K562 (cell line): Measurements from ENCODE around the gene GLB1L3. TPM values are rescaled to one million over a fixed set of nuclear protein-coding genes. Genes with fewer than 3 reads are reported as not detected.
A peak's percentile ranks its signal among the peaks of the same experiment; 100 is the strongest.

Experiments used
- ATAC-seq: fragments of 200-7000 bp; cut with Tn5 transposase; 3 replicates; pipeline ENCODE4 v1.9.1; 2020; ENCODE audit warnings: moderate library complexity
- BruUV-seq: library from RNA; stranded (reverse); fragments of 400-500 nt; replicated peaks from 2 replicates; lab custom pipeline; 2021; lab: Mats Ljungman, UMichigan
- CTCF ChIA-PET: fragments of 300-600 bp; formaldehyde crosslinking; extraction: SDS; loops from one replicate; lab custom pipeline; 2021; ENCODE audit warnings: low intra/inter-chr PET ratio; lab: Yijun Ruan, JAX
- POLR2A ChIA-PET: fragments of 300-600, 350-650 bp; sonication (Branson Sonifier 250); formaldehyde crosslinking; extraction: SDS; loops from one replicate; lab custom pipeline; 2021; ENCODE audit warnings: antibody characterized with exemption, inconsistent platforms; lab: Yijun Ruan, JAX
- DNase-seq, 4 experiments: peaks; one replicate each; pipeline versions ENCODE4 v3.0.0 to v3.0.0-alpha.2; 2011 to 2018; ENCODE audit warnings: low spot score in 3 of 4, mixed read lengths in 3 of 4; ENCODE audit errors: extremely low read depth in 1 of 4
- FAIRE-seq: peaks from 2 replicates; lab custom pipeline; 2011; peaks lifted over from hg19 to GRCh38; lab: Jason Lieb, UNC
- H2AFZ ChIP-seq: 2 replicates; pipeline ENCODE4 v1.6.0; 2011; ENCODE audit warnings: low read depth, low read length, control low read depth, inconsistent platforms
- H3K27ac ChIP-seq: fragments of 200-600 bp; 3 replicates; pipeline ENCODE4 v1.8.0; 2011; ENCODE audit warnings: low read depth, mild to moderate bottlenecking, control low read depth, inconsistent platforms, low read length, moderate library complexity, mixed read lengths; ENCODE audit errors: extremely low read depth
- H3K27me3 ChIP-seq, 2 experiments: fragments of 300-600 bp in 1 of 2; 2 replicates in 1 of 2; 3 replicates in 1 of 2; pipeline versions ENCODE4 v1.6.0 to v1.8.0; 2011; ENCODE audit warnings: inconsistent platforms in 2 of 2, low read length in 2 of 2, mild to moderate bottlenecking in 1 of 2, mixed read lengths in 1 of 2, moderate library complexity in 1 of 2; ENCODE audit not compliant: control insufficient read depth in 2 of 2, insufficient read depth in 2 of 2
- H3K36me3 ChIP-seq: fragments of 300-600 bp; 3 replicates; pipeline ENCODE4 v1.8.0; 2011; ENCODE audit warnings: mild to moderate bottlenecking, low read length, inconsistent platforms; ENCODE audit not compliant: control insufficient read depth, insufficient read depth
- H3K4me1 ChIP-seq, 2 experiments: fragments of 200-600 bp in 1 of 2; replicated peaks in 1 of 2; 2 replicates in 1 of 2; 3 replicates in 1 of 2; pipeline versions ENCODE4 v1.5.1 to v1.8.0; 2011; ENCODE audit warnings: inconsistent platforms in 2 of 2, low read length in 2 of 2, mild to moderate bottlenecking in 1 of 2, mixed read lengths in 1 of 2, moderate library complexity in 1 of 2; ENCODE audit not compliant: control insufficient read depth in 2 of 2, insufficient read depth in 2 of 2
- H3K4me2 ChIP-seq: 2 replicates; pipeline ENCODE4 v1.6.1; 2011; ENCODE audit warnings: low read length, control low read depth, inconsistent platforms, mixed read lengths; ENCODE audit not compliant: insufficient read depth
- H3K4me3 ChIP-seq: fragments of 200-600 bp; sonication (generic), shearing (Covaris generic); 2 replicates; pipeline ENCODE4 v1.5.1; 2016; ENCODE audit warnings: control low read depth, inconsistent platforms
- H3K79me2 ChIP-seq: fragments of 200-600 bp; 3 replicates; pipeline ENCODE4 v1.8.0; 2011; ENCODE audit warnings: low read length, inconsistent platforms; ENCODE audit not compliant: control insufficient read depth, insufficient read depth
- H3K9ac ChIP-seq, 2 experiments: 2 replicates each; pipeline versions ENCODE4 v1.6.0 to v1.6.1; 2011; ENCODE audit warnings: low read depth in 2 of 2, low read length in 2 of 2, control low read depth in 1 of 2, inconsistent platforms in 1 of 2, mild to moderate bottlenecking in 1 of 2, mixed read lengths in 1 of 2; ENCODE audit not compliant: insufficient read depth in 1 of 2
- H3K9me1 ChIP-seq: one replicate; pipeline ENCODE4 v1.6.0; 2011; ENCODE audit warnings: inconsistent platforms, mild to moderate bottlenecking, low read length, moderate library complexity; ENCODE audit not compliant: control insufficient read depth, insufficient read depth
- H3K9me3 ChIP-seq: replicated peaks from 2 replicates; pipeline ENCODE4 v1.5.1; 2011; ENCODE audit warnings: low read depth, low read length, inconsistent platforms; ENCODE audit not compliant: control insufficient read depth, insufficient read depth
- H4K20me1 ChIP-seq: replicated peaks from 2 replicates; pipeline ENCODE4 v1.6.1; 2011; ENCODE audit warnings: low read length, inconsistent platforms, mixed read lengths; ENCODE audit not compliant: control insufficient read depth, insufficient read depth
- BRD9 ChIP-seq: fragments of 450-650 bp; IDR thresholded peaks from 2 replicates; pipeline ENCODE4 v1.6.1; 2018; ENCODE audit warnings: low read depth; ENCODE audit not compliant: partially characterized antibody
- CBFA2T2 ChIP-seq: fragments of 450-650 bp; conservative IDR thresholded peaks from 2 replicates; pipeline ENCODE4 v1.6.1; 2017; ENCODE audit warnings: mild to moderate bottlenecking
- CBFA2T3 ChIP-seq: fragments of 450-650 bp; IDR thresholded peaks from 2 replicates; pipeline ENCODE4 v1.6.1; 2017
- CC2D1A ChIP-seq: fragments of 450-650 bp; IDR thresholded peaks from 2 replicates; pipeline ENCODE4 v1.6.1; 2017; ENCODE audit warnings: mild to moderate bottlenecking
- HMG20A ChIP-seq: fragments of 450-650 bp; formaldehyde crosslinking; conservative IDR thresholded peaks from 2 replicates; pipeline ENCODE4 v1.4.0; 2020; ENCODE audit warnings: mild to moderate bottlenecking, mixed read lengths
- JUN ChIP-seq, 2 experiments: sonication (generic) in 1 of 2; formaldehyde crosslinking in 1 of 2; IDR thresholded peaks; 2 replicates each; pipeline versions ENCODE4 v1.6.1 to v1.8.0; 2012 to 2022; ENCODE audit warnings: borderline replicate concordance in 2 of 2, mild to moderate bottlenecking in 2 of 2, improper control_type of control experiment in 1 of 2, low read depth in 1 of 2, low read length in 1 of 2, missing genetic modification reagents in 1 of 2
- RAD21 ChIP-seq, 2 experiments: fragments of 250-450 bp in 1 of 2; fragments of 450-650 bp in 1 of 2; sonication (Bioruptor Pico) in 1 of 2; formaldehyde crosslinking in 1 of 2; IDR thresholded peaks in 1 of 2; conservative IDR thresholded peaks in 1 of 2; 2 replicates each; pipeline versions ENCODE4 v1.4.0 to v1.8.0; 2020 to 2022; ENCODE audit warnings: mild to moderate bottlenecking in 2 of 2, moderate library complexity in 1 of 2
- WGBS: fragments of 100-300 bp; shearing (Covaris generic); methylation state at CpG from one replicate; pipeline ENCODE4 v1.1.6; 2016; ENCODE audit warnings: low coverage, mixed read lengths; ENCODE audit not compliant: insufficient coverage; ENCODE audit errors: missing lambda C conversion rate; 5-methylcytosine and 5-hydroxymethylcytosine counted together
- in situ Hi-C: fragments of 300-500 bp; cut with MboI; formaldehyde crosslinking; loops from 4 replicates; pipeline ENCODE4 v1.15.0; 2018; ENCODE audit warnings: inconsistent platforms, mixed read lengths
- intact Hi-C: fragments of 100-400 bp; cut with micrococcal nuclease; formaldehyde crosslinking; loops from 2 replicates; pipeline ENCODE4 v1.14.2; 2022
- polyA plus RNA-seq, 8 experiments: library from polyadenylated mRNA; depleted of rRNA in 4 of 8; stranded (reverse) in 5 of 8; unstranded in 3 of 8; fragments of >200 nt; fragmentation: Nextera tagmentation in 2 of 8; fragmentation: Illumina TruSeq in 1 of 8; extraction: Ambion mirVana in 2 of 8; extraction: Trizol in 1 of 8; gene quantifications; 2 replicates each; pipeline versions ENCODE4 v1.2.1 to v1.2.3, GENCODE V29; 2011 to 2014; ENCODE audit warnings: inconsistent platforms in 1 of 8, missing spikeins in 1 of 8
- total RNA-seq, 7 experiments: library from RNA; depleted of rRNA in 6 of 7; stranded (reverse); fragments of >200 nt in 6 of 7; fragmentation: Illumina TruSeq in 2 of 7; extraction: Trizol in 2 of 7; gene quantifications; 2 replicates each; pipeline versions ENCODE4 v1.2.1 to v1.2.3, GENCODE V29; 2011 to 2021; ENCODE audit warnings: low replicate concordance in 1 of 7
- TF ChIP-seq, protein P1 (sequence below): fragments of 250-450 bp; sonication (Bioruptor Pico); IDR thresholded peaks from 2 replicates; pipeline ENCODE4 v1.8.0; 2021; ENCODE audit warnings: moderate library complexity, mild to moderate bottlenecking, inconsistent platforms
- TF ChIP-seq, protein P2 (sequence below): fragments of 450-650 bp; IDR thresholded peaks from 2 replicates; pipeline ENCODE4 v1.6.1; 2018; ENCODE audit not compliant: partially characterized antibody

GLB1L3 gene
- total and polyA plus RNA-seq, 9 of the 15 experiments (the other 6 are each of a cell fraction or from before 2014, with no cell fraction given): 0.18 to 3.3 (median 0.49) TPM

DNA sequence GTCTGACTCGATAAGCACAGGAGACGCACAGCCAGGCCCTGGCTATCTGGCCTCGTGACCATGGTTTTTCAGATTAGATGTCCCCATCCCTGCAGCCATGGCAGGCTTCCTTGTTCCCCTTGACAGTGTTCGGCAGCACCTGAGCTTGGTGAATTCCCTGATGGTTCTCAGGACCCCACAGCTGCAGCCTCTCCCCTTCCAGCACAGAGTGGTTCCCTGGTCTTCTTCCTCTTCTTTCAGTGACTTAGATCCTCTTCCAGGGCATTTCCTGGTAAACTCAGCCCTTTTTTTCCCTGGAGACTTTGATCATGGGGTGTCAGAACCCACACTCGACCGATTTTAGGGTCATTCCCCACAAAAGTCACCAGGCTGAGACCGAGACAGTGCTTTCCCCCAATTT is 14.5 kb downstream of the GLB1L3 start:
- Histone ChIP-seq H3K9ac (no peak overlapping the region), H2AFZ (no peak overlapping the region), H3K4me2 (no peak overlapping the region), H4K20me1 (no peaks in the 10 kb centered on the region; the same call in 1 of the 2 replicates), H3K4me3 (no peak overlapping the region), H3K79me2 (no peaks in the 10 kb centered on the region), H3K9me3 (no peaks in the 10 kb centered on the region), H3K27me3 (peaks cover 18 to 36% of the 10 kb centered on the region in 2 experiments), H3K9me1 (no peaks in the 10 kb centered on the region)
- DNase-seq (peak in 1 of 4 experiments; percentile 27), ATAC-seq (no peak; the same call in 2 of the 3 replicates), FAIRE-seq (no peak)
- in situ Hi-C loops: no loop called here
- no peak for TF ChIP-seq JUN (IDR thresholded peaks at IDR 0.05; ENCODE audit: borderline replicate concordance, low read depth, low read length)
- no peak for TF ChIP-seq JUN (CRISPR knock-in tag; IDR thresholded peaks at IDR 0.05; ENCODE audit: borderline replicate concordance)
- no peak for TF ChIP-seq CC2D1A
- peak; percentile 38 for TF ChIP-seq CBFA2T3
- TF ChIP-seq, protein P1, sequence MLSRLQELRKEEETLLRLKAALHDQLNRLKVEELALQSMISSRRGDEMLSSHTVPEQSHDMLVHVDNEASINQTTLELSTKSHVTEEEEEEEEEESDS (CRISPR knock-in tag): no peak
- TF ChIP-seq BRD9: peak; percentile 29
- no peak for TF ChIP-seq RAD21 (CRISPR knock-in tag; conservative IDR thresholded peaks at IDR 0.05 in 1 of 2, IDR thresholded peaks at IDR 0.05 in 1 of 2)
- TF ChIP-seq CBFA2T2: 0 out of 2 replicates have a peak, but pooled peaks have one; percentile 21
- TF ChIP-seq, protein P2, sequence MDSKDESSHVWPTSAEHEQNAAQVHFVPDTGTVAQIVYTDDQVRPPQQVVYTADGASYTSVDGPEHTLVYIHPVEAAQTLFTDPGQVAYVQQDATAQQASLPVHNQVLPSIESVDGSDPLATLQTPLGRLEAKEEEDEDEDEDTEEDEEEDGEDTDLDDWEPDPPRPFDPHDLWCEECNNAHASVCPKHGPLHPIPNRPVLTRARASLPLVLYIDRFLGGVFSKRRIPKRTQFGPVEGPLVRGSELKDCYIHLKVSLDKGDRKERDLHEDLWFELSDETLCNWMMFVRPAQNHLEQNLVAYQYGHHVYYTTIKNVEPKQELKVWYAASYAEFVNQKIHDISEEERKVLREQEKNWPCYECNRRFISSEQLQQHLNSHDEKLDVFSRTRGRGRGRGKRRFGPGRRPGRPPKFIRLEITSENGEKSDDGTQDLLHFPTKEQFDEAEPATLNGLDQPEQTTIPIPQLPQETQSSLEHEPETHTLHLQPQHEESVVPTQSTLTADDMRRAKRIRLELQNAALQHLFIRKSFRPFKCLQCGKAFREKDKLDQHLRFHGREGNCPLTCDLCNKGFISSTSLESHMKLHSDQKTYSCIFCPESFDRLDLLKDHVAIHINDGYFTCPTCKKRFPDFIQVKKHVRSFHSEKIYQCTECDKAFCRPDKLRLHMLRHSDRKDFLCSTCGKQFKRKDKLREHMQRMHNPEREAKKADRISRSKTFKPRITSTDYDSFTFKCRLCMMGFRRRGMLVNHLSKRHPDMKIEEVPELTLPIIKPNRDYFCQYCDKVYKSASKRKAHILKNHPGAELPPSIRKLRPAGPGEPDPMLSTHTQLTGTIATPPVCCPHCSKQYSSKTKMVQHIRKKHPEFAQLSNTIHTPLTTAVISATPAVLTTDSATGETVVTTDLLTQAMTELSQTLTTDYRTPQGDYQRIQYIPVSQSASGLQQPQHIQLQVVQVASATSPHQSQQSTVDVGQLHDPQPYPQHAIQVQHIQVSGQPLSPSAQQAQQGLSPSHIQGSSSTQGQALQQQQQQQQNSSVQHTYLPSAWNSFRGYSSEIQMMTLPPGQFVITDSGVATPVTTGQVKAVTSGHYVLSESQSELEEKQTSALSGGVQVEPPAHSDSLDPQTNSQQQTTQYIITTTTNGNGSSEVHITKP: no peak
- no peak for TF ChIP-seq HMG20A (CRISPR knock-in tag)
- TF ChIP-seq, all 486 proteins: peak for 3
- CTCF ChIA-PET: no interaction called here
- POLR2A ChIA-PET: no interaction called here
- Histone ChIP-seq H3K36me3 (no peaks in the 10 kb centered on the region), H3K27ac (no peak overlapping the region), H3K4me1 (peaks cover 5 to 11% of the 10 kb centered on the region in 2 experiments; a peak in 3 of 5 replicates)
- no TSS peak for BruUV-seq
- WGBS: 16% methylated on average over 6 of the region's 7 CpGs
- intact Hi-C loops: no loop called here
